OCI-LY7 (cell line): ENCODE measurements around the gene ING4. TPM values are rescaled to one million over a fixed set of nuclear protein-coding genes. Genes with fewer than 3 reads are reported as not detected.

Experiments used
- BruUV-seq: library from RNA; stranded (reverse); fragments of 400-500 nt; replicated peaks from 2 replicates; lab custom pipeline; 2021; lab: Mats Ljungman, UMichigan
- CTCF ChIA-PET: fragments of 300-600 bp; sonication (Branson Sonifier 250); formaldehyde crosslinking; loops from one replicate; lab custom pipeline; 2022; ENCODE audit warnings: antibody characterized with exemption; ENCODE audit not compliant: unreplicated experiment; lab: Charles Lee
- POLR2A ChIA-PET: fragments of 300-600 bp; sonication (Branson Sonifier 250); formaldehyde crosslinking; loops from one replicate; lab custom pipeline; 2022; ENCODE audit warnings: antibody characterized with exemption; lab: Charles Lee
- DNase-seq: peaks from one replicate; pipeline ENCODE4 v3.0.0-alpha.2; 2015; ENCODE audit warnings: low spot score
- H2AFZ ChIP-seq: fragments of 200-600 bp; sonication (generic), shearing (Covaris generic); 2 replicates; pipeline ENCODE4 v1.6.1; 2014; ENCODE audit warnings: mild to moderate bottlenecking, antibody characterized with exemption, low read length, moderate library complexity
- H3K27ac ChIP-seq: fragments of 200-600 bp; sonication (generic); 2 replicates; pipeline ENCODE4 v1.5.1; 2014; ENCODE audit warnings: mixed run types, low read depth, mild to moderate bottlenecking, moderate library complexity, low read length, inconsistent platforms; ENCODE audit not compliant: poor library complexity, severe bottlenecking
- H3K36me3 ChIP-seq: fragments of 200-600 bp; sonication (generic); 2 replicates; pipeline ENCODE4 v1.6.1; 2014; ENCODE audit warnings: mild to moderate bottlenecking, antibody characterized with exemption, low read length, moderate library complexity, mixed read lengths; ENCODE audit not compliant: insufficient read depth
- H3K4me1 ChIP-seq: fragments of 200-600 bp; sonication (generic); 2 replicates; pipeline ENCODE4 v1.5.1; 2014; ENCODE audit warnings: mild to moderate bottlenecking, low read length; ENCODE audit not compliant: insufficient read depth, poor library complexity, severe bottlenecking
- H3K4me2 ChIP-seq: fragments of 200-600 bp; sonication (generic); 2 replicates; pipeline ENCODE4 v1.6.1; 2014; ENCODE audit warnings: mild to moderate bottlenecking, low read length
- H3K4me3 ChIP-seq: fragments of 200-600 bp; sonication (generic); 2 replicates; pipeline ENCODE4 v1.5.1; 2014; ENCODE audit warnings: mild to moderate bottlenecking, low read depth, low read length; ENCODE audit not compliant: poor library complexity, severe bottlenecking
- H3K79me2 ChIP-seq: fragments of 200-600 bp; sonication (generic); 2 replicates; pipeline ENCODE4 v1.6.1; 2016; ENCODE audit warnings: low read depth, mild to moderate bottlenecking, low read length, moderate library complexity, mixed read lengths; ENCODE audit not compliant: insufficient read depth
- H3K9me2 ChIP-seq: fragments of 200-600 bp; sonication (generic); 2 replicates; pipeline ENCODE4 v1.6.1; 2016; ENCODE audit warnings: mild to moderate bottlenecking, low read length, mixed read lengths; ENCODE audit not compliant: insufficient read depth
- H3K9me3 ChIP-seq: fragments of 200-600 bp; sonication (generic); 2 replicates; pipeline ENCODE4 v1.6.1; 2014; ENCODE audit warnings: mild to moderate bottlenecking, mixed run types, low read length, mixed read lengths
- H4K20me1 ChIP-seq: fragments of 200-600 bp; sonication (generic); 2 replicates; pipeline ENCODE4 v1.6.1; 2014; ENCODE audit warnings: mild to moderate bottlenecking, antibody characterized with exemption, low read length, moderate library complexity, mixed read lengths; ENCODE audit not compliant: insufficient read depth
- EZH2phosphoT487 ChIP-seq: fragments of 200-600 bp; sonication (generic); IDR thresholded peaks from 2 replicates; pipeline ENCODE4 v1.6.1; 2018; ENCODE audit warnings: low read depth, borderline replicate concordance, mild to moderate bottlenecking, mixed run types, antibody characterized with exemption, low read length, moderate library complexity, mixed read lengths
- intact Hi-C: fragments of 100-400 bp; cut with micrococcal nuclease; formaldehyde crosslinking; loops from one replicate; pipeline ENCODE4 v1.10.0; 2022; ENCODE audit not compliant: unreplicated experiment
- total RNA-seq, 2 experiments: library from RNA; depleted of rRNA in 1 of 2; stranded (reverse); fragments of >200 nt in 1 of 2; shearing (Covaris generic) in 1 of 2; gene quantifications; 2 replicates each; pipeline ENCODE4 v1.2.3, GENCODE V29; 2014 to 2022
- TF ChIP-seq, protein P1 (sequence below): fragments of 200-600 bp; sonication (generic); conservative IDR thresholded peaks from 2 replicates; pipeline ENCODE4 v1.5.1; 2014; ENCODE audit warnings: mild to moderate bottlenecking, antibody characterized with exemption, low read length, moderate library complexity, mixed read lengths

The ING4 gene
- total RNA-seq, 2 experiments from 2014 or later, result 27.1 to 30.8 TPM

DNA sequence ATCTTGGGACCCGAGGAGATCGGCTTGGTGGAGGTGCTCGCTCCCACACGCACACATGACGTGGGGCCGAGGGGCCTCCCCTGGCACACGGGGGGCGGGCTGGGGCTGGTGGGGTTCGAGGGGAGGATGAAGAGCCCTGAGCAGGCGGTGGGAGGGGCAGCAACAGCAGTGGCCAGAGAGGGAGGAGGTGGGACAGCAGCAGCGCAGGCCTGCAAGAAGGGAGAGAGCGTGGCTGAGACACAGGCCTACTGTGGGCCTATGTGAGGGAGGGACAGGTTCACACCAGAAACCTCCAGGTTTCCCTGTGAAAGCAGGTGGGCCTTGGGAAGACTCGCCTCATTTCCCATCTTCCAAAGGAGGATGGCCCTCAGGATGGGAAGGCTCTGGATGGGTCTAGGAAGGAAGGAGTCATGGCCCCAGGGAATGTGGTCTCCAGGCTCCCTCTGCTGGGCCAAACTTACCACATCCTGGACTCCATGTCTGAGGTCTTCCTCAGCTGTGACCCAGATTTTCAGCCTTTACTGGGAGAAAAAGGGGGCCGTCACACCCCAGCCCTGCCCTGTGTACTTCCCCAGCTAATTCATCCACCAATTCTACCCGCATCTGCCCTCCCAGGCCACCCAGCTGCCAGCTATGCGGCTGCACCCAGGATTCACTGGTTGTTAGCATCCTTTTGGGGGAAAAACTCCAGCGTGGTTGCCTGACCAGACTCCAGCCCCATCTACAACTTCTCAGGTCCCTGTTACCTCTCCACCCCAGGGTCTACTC is 34.8 kb upstream of the ING4 start:
- ChIA-PET POLR2A (interaction anchor here (1.2 to 2.9 kb wide), 4 partner anchors 9 to 26 kb away, joined by 3 to 16 read pairs (median 7); partner anchors contain the start of genes COPS7A and ZNF384), CTCF (interaction anchor here (0.5 to 1.1 kb wide), 4 partner anchors 22 to 55 kb away, joined by 3 to 9 read pairs (median 4); partner anchors contain the start of genes COPS7A and MLF2)
- no peaks in the 10 kb centered on the region for H4K20me1 ChIP-seq
- H3K9me3 ChIP-seq, result no peaks in the 10 kb centered on the region
- peak; percentile 64 for DNase-seq
- peak overlapping the region; percentile 93 for H3K4me2 ChIP-seq
- peaks cover 6% of the 10 kb centered on the region; the same call in 1 of the 2 replicates for H3K36me3 ChIP-seq
- TF ChIP-seq, protein P1, sequence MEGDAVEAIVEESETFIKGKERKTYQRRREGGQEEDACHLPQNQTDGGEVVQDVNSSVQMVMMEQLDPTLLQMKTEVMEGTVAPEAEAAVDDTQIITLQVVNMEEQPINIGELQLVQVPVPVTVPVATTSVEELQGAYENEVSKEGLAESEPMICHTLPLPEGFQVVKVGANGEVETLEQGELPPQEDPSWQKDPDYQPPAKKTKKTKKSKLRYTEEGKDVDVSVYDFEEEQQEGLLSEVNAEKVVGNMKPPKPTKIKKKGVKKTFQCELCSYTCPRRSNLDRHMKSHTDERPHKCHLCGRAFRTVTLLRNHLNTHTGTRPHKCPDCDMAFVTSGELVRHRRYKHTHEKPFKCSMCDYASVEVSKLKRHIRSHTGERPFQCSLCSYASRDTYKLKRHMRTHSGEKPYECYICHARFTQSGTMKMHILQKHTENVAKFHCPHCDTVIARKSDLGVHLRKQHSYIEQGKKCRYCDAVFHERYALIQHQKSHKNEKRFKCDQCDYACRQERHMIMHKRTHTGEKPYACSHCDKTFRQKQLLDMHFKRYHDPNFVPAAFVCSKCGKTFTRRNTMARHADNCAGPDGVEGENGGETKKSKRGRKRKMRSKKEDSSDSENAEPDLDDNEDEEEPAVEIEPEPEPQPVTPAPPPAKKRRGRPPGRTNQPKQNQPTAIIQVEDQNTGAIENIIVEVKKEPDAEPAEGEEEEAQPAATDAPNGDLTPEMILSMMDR, result peak; percentile 82
- no peak for TF ChIP-seq EZH2phosphoT487
- no TSS peak for BruUV-seq
- intact Hi-C loops, result loop anchor here (1.0 to 10.0 kb wide), 7 partner anchors 27 to 273 kb away; partner anchors contain the start of genes COPS7A, MLF2, MRPL51 and NCAPD2
- no peaks in the 10 kb centered on the region for H3K9me2 ChIP-seq
- peaks cover 74% of the 10 kb centered on the region for H3K4me1 ChIP-seq
- peak overlapping the region; percentile 69 for H3K4me3 ChIP-seq
- peaks cover 16% of the 10 kb centered on the region; the same call in 1 of the 2 replicates for H3K79me2 ChIP-seq
- no peak overlapping the region for H2AFZ ChIP-seq
- H3K27ac ChIP-seq, result peak overlapping the region; percentile 96

- no peaks in the 10 kb centered on the region for H3K9me2 ChIP-seq
- intact Hi-C loops, result loop anchor here (1.0 to 10.0 kb wide), 6 partner anchors 27 to 272 kb away; partner anchors contain the start of genes COPS7A, MLF2, MRPL51 and NCAPD2
- H2AFZ ChIP-seq, result no peak overlapping the region
- TF ChIP-seq EZH2phosphoT487, result no peak
- TF ChIP-seq, protein P1, result no peak
- peaks cover 12% of the 10 kb centered on the region; the same call in 1 of the 2 replicates for H3K36me3 ChIP-seq
- H3K4me1 ChIP-seq, result peaks cover 82% of the 10 kb centered on the region
- BruUV-seq, result no TSS peak
- ChIA-PET CTCF (interaction anchor here (0.5 to 1.5 kb wide), 4 partner anchors 23 to 86 kb away, joined by 3 to 4 read pairs (median 3); partner anchors contain the start of genes COPS7A and MLF2), POLR2A (interaction anchor here (0.7 to 1.9 kb wide), 9 partner anchors 8 to 132 kb away, joined by 3 to 16 read pairs (median 4); partner anchors contain the start of genes COPS7A, MLF2 and ZNF384)
- H3K27ac ChIP-seq, result peak overlapping the region; percentile 96
- peaks cover 16% of the 10 kb centered on the region; the same call in 1 of the 2 replicates for H3K79me2 ChIP-seq
- H3K4me3 ChIP-seq, result peak overlapping the region; percentile 69
- peak; percentile 96 for DNase-seq
- no peaks in the 10 kb centered on the region for H4K20me1 ChIP-seq
- H3K9me3 ChIP-seq, result no peaks in the 10 kb centered on the region
- peak overlapping the region; percentile 93 for H3K4me2 ChIP-seq
These were observed 34.0 kb upstream of the ING4 start for GRCh38 chr12:6696690-6697583.
